SH-SY5Y (cell line): ENCODE results near the gene ZNRF3.

Experiments used
- GATA2 ChIP-seq: IDR thresholded peaks from 2 replicates; pipeline ENCODE4 v1.6.1; 2011; ENCODE audit warnings: mild to moderate bottlenecking, low read depth, low read length
- GATA3 ChIP-seq: IDR thresholded peaks from 2 replicates; pipeline ENCODE4 v1.6.1; 2011; ENCODE audit warnings: low read depth, mild to moderate bottlenecking, low read length, moderate library complexity

DNA sequence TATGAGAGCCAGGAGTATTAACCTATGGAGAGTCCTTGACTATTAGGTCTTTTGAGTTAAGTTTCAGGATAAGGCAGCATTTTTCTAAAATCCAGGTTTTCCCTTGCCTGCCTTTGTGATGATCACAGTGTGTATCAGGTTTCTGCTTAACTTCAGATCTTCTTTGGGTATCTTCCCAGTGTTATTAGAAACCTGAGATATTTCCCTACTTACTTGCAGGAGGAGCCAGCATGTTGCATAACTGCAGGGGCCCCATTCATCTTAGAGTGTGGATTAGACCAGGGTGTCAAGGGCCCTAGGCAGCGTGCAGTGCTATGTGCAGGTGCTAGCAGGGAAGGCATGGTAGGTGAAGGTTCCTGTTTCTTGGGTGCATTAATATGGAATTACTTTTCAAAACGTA is 69.5 kb downstream of the ZNRF3 start:
- TF ChIP-seq GATA3 (no peak), GATA2 (no peak)
